Suprapubic skin (tissue), 4 donors: ENCODE results near the gene PRM2.

ENCODE experiments used
- POLR2A ChIP-seq, 2 donors: fragments of 450-650 bp; IDR thresholded peaks; one replicate each; pipeline ENCODE4 v1.6.1; 2017; ENCODE audit warnings: antibody characterized with exemption in 2 of 2, mild to moderate bottlenecking in 2 of 2, moderate library complexity in 2 of 2
- POLR2AphosphoS5 ChIP-seq, 3 donors: sonication (generic); formaldehyde crosslinking; IDR thresholded peaks; one replicate each; pipeline ENCODE4 v1.6.1; 2017; ENCODE audit warnings: antibody characterized with exemption in 3 of 3
- TF ChIP-seq, protein P1 (sequence below), 2 donors: fragments of 200-600 bp in 1 of 2; fragments of 450-650 bp in 1 of 2; sonication (generic) in 1 of 2; IDR thresholded peaks; one replicate each; pipeline ENCODE4 v1.5.1; 2016 to 2019; ENCODE audit warnings: antibody characterized with exemption in 2 of 2, mild to moderate bottlenecking in 1 of 2, moderate library complexity in 1 of 2

DNA sequence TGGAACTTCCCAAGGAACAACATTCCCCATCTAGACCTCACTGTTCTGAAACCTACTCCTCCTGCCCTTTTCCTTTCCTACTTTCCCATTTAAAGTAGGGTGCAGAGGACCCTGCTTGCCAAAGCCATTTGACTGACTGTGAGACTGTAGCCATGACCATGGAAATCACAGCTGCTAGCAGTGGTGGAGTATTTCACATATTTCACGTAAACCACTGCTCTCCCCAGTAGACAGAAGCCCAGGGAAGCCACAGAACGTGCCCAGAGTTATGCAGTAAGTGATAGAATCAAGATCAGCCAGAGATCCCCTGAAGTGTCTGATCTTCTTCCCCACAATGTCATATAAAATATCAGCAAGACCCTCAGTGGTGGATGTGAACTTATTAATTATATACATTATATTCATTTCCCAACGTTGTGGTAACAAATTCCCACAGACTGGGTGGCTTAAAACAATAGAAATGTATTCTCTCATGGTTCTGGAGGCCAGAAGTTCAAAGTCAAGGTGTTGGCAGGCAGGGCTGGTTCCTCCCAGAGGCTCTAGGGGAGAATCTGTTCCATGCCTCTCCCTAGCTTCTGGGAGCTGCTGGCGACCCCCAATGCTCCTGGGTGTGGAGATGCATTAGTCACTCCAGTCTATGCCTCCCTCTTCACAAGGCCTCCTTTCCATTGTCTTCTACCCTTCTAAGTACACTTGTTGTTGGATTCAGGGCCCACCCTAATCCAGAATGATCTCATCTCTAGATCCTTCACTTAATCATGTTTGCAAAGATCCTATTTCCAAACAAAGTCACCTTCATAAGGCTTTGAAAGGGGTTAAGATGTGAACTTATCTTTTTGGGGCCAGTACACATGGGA, 25.6 kb upstream of the PRM2 start:
- no peak for TF ChIP-seq POLR2AphosphoS5 (IDR thresholded peaks at IDR 0.05)
- TF ChIP-seq, protein P1, sequence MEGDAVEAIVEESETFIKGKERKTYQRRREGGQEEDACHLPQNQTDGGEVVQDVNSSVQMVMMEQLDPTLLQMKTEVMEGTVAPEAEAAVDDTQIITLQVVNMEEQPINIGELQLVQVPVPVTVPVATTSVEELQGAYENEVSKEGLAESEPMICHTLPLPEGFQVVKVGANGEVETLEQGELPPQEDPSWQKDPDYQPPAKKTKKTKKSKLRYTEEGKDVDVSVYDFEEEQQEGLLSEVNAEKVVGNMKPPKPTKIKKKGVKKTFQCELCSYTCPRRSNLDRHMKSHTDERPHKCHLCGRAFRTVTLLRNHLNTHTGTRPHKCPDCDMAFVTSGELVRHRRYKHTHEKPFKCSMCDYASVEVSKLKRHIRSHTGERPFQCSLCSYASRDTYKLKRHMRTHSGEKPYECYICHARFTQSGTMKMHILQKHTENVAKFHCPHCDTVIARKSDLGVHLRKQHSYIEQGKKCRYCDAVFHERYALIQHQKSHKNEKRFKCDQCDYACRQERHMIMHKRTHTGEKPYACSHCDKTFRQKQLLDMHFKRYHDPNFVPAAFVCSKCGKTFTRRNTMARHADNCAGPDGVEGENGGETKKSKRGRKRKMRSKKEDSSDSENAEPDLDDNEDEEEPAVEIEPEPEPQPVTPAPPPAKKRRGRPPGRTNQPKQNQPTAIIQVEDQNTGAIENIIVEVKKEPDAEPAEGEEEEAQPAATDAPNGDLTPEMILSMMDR (IDR thresholded peaks at IDR 0.05): no peak
- TF ChIP-seq POLR2A (IDR thresholded peaks at IDR 0.05): no peak
